GM10266 (cell line): Measurements from ENCODE around the gene YARS1.

Source experiments
- DNase-seq: peaks from one replicate; pipeline ENCODE4 v3.0.0; 2012; ENCODE audit errors: extremely low spot score
- TF ChIP-seq, protein P1 (sequence below): IDR thresholded peaks from 2 replicates; pipeline ENCODE4 v1.5.1; 2012; ENCODE audit warnings: mild to moderate bottlenecking, low read depth; ENCODE audit not compliant: control insufficient read depth, insufficient read depth; ENCODE audit errors: missing control alignments

YARS1 gene

GRCh38 chr1:32817159-32817814 is at the start of gene YARS1, which contains the start of gene S100PBP:
YARS1 (minus strand) TSS chr1:32817358; CDS start chr1:32817244, 114 bp downstream.
S100PBP (plus strand) TSS chr1:32817653; CDS start chr1:32826100, 8,447 bp downstream.
- peak; percentile 96 for DNase-seq
- TF ChIP-seq, protein P1, sequence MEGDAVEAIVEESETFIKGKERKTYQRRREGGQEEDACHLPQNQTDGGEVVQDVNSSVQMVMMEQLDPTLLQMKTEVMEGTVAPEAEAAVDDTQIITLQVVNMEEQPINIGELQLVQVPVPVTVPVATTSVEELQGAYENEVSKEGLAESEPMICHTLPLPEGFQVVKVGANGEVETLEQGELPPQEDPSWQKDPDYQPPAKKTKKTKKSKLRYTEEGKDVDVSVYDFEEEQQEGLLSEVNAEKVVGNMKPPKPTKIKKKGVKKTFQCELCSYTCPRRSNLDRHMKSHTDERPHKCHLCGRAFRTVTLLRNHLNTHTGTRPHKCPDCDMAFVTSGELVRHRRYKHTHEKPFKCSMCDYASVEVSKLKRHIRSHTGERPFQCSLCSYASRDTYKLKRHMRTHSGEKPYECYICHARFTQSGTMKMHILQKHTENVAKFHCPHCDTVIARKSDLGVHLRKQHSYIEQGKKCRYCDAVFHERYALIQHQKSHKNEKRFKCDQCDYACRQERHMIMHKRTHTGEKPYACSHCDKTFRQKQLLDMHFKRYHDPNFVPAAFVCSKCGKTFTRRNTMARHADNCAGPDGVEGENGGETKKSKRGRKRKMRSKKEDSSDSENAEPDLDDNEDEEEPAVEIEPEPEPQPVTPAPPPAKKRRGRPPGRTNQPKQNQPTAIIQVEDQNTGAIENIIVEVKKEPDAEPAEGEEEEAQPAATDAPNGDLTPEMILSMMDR: no peak

GRCh38 chr1:32865639-32866405 is 48.7 kb upstream of the YARS1 start:
- TF ChIP-seq, protein P1: no peak
- no peak for DNase-seq

GRCh38 chr1:32864375-32865019 is 47.3 kb upstream of the YARS1 start:
- no peak for DNase-seq
- TF ChIP-seq, protein P1: no peak

DNA sequence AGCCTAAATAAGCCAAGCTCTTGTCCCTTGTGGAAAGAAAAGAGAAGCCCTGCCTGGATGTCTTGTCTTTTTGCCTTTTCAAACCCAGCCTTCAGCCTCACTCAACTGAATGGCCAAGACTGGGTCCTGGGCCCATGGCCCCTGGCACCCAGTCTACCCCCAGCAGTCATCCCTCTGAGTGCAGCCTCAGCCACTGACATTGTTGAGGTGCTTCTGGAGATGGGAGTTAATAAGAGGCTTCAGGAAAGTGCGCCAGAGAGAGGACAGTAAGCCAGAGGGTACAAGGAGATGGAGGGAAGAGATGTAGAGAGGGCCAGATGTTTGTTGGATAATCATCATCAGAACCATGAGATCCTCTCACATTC is 46.7 kb upstream of the YARS1 start:
- no peak for DNase-seq
- TF ChIP-seq, protein P1: no peak

GRCh38 chr1:32863218-32863880 is 46.2 kb upstream of the YARS1 start:
- TF ChIP-seq, protein P1: no peak
- DNase-seq: no peak

GRCh38 chr1:32861904-32862695 is 44.9 kb upstream of the YARS1 start:
- TF ChIP-seq, protein P1: no peak
- DNase-seq: no peak
